Subcutaneous abdominal adipose tissue (tissue), 5 donors: ENCODE results near the gene ITGB5.
"Not testable (repeated sequence)": the region's sequence is repeated elsewhere in the genome, so short reads cannot be mapped to it uniquely, and the experiment has no call there.

Experiments
- H3K27ac ChIP-seq: one replicate; pipeline ENCODE4 v1.7.0; 2013; ENCODE audit warnings: low read depth, mild to moderate bottlenecking, inconsistent platforms, low read length, moderate library complexity
- H3K27me3 ChIP-seq, 5 donors: one replicate each; pipeline ENCODE4 v1.7.0; 2013; ENCODE audit warnings: low read length in 5 of 5, inconsistent platforms in 1 of 5; ENCODE audit not compliant: control insufficient read depth in 5 of 5, insufficient read depth in 4 of 5
- H3K36me3 ChIP-seq, 5 donors: one replicate each; pipeline ENCODE4 v1.7.0; 2013; ENCODE audit warnings: low read length in 5 of 5; ENCODE audit not compliant: control insufficient read depth in 5 of 5, insufficient read depth in 5 of 5
- H3K4me1 ChIP-seq, 5 donors: one replicate each; pipeline ENCODE4 v1.7.0; 2013; ENCODE audit warnings: low read length in 5 of 5, mild to moderate bottlenecking in 3 of 5, moderate library complexity in 1 of 5; ENCODE audit not compliant: control insufficient read depth in 5 of 5, insufficient read depth in 5 of 5
- H3K4me3 ChIP-seq, 5 donors: one replicate each; pipeline ENCODE4 v1.7.0; 2013; ENCODE audit warnings: low read length in 5 of 5, low read depth in 1 of 5
- H3K9ac ChIP-seq, 5 donors: one replicate each; pipeline ENCODE4 v1.7.0; 2013; ENCODE audit warnings: low read length in 5 of 5, mild to moderate bottlenecking in 4 of 5, moderate library complexity in 3 of 5
- H3K9me3 ChIP-seq, 5 donors: one replicate each; pipeline ENCODE4 v1.7.0; 2013; ENCODE audit warnings: low read length in 5 of 5; ENCODE audit not compliant: control insufficient read depth in 5 of 5
- donor health status: healthy.
- donor health status: healthy.
- donor health status: healthy.
- donor health status: healthy.
- donor health status: healthy.

The ITGB5 gene

GRCh38 chr3:124757926-124758325 lies 129.2 kb downstream of the ITGB5 start:
- H3K36me3 ChIP-seq, H3K27ac ChIP-seq, H3K27me3 ChIP-seq, H3K9me3 ChIP-seq, H3K4me3 ChIP-seq, H3K9ac ChIP-seq: not testable (repeated sequence)
- H3K4me1 ChIP-seq, result peaks cover 0 to 21% (median 14%) of the 10 kb centered on the region in 5 donors

DNA sequence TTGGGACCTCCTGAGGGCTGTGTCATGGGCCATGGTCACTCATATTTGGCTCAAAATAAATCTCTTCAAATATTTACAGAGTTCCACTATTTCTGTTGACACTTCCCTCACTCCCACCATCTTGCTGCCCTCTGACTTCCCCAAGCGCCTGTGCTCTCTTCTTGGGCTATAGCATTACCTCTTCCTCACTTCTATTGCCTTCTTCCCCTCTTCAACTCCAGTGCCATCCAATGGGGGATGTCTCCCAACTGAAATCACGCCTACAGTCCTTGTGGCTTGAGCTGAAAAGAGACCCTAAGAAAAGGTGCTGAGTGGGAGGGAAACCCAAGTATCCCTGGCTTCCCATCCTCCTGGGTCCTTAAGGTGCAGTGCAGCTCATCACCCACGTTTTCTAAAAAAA lies 135.1 kb downstream of the ITGB5 start:
- no peak overlapping the region for H3K9ac ChIP-seq
- H3K36me3 ChIP-seq, result peaks cover 0 to 4% (median 3%) of the 10 kb centered on the region in 5 donors
- H3K27ac ChIP-seq, result no peak overlapping the region
- no peak overlapping the region for H3K4me3 ChIP-seq
- H3K4me1 ChIP-seq, result no peaks in the 10 kb centered on the region
- H3K27me3 ChIP-seq, result peaks cover 0 to 3% (median 0%) of the 10 kb centered on the region in 5 donors
- no peaks in the 10 kb centered on the region for H3K9me3 ChIP-seq

DNA sequence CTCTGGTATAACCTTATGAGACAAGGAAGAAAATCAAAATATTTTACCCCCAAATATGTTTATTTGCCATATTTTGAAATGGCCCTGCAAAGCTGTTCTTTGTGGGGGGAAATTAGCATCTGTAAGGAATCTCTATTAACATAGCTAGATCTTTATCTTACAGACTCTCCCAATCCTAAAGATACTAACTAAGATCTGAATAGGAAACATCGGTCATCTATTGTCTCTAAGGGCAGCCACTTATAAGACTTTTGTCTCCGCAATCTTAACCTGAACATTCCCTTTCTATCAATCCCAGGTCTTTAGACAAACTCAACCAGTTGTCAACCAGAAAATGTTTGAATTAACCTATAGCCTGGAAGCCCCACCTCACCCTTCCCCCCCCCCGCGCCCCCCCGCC lies 135.7 kb downstream of the ITGB5 start:
- no peaks in the 10 kb centered on the region for H3K9me3 ChIP-seq
- no peaks in the 10 kb centered on the region for H3K4me1 ChIP-seq
- no peak overlapping the region for H3K9ac ChIP-seq
- H3K36me3 ChIP-seq, result peaks cover 0 to 8% (median 7%) of the 10 kb centered on the region in 5 donors
- H3K27me3 ChIP-seq, result peaks cover 0 to 3% (median 0%) of the 10 kb centered on the region in 5 donors
- H3K4me3 ChIP-seq, result no peak overlapping the region
- H3K27ac ChIP-seq, result no peak overlapping the region

DNA sequence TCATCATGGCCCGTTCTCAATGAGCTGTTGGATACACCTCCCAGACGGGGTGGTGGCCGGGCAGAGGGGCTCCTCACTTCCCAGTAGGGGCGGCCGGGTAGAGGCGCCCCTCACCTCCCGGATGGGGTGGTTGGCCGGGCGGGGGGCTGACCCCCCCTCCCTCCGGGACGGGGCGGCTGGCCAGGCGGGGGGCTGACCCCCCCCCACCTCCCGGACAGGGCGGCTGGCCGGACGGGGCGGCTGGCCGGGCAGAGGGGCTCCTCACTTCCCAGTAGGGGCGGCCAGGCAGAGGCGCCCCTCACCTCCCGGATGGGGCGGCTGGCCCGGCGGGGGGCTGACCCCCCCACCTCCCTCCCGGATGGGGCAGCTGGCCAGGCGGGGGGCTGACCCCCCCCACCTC lies 137.3 kb downstream of the ITGB5 start:
- H3K9ac ChIP-seq, H3K27ac ChIP-seq, H3K4me1 ChIP-seq, H3K9me3 ChIP-seq, H3K4me3 ChIP-seq, H3K27me3 ChIP-seq: not testable (repeated sequence)
- peaks cover 0 to 23% (median 18%) of the 10 kb centered on the region in 5 donors for H3K36me3 ChIP-seq

GRCh38 chr3:124748560-124749198 lies 138.5 kb downstream of the ITGB5 start:
- H3K4me3 ChIP-seq, result no peak overlapping the region

DNA sequence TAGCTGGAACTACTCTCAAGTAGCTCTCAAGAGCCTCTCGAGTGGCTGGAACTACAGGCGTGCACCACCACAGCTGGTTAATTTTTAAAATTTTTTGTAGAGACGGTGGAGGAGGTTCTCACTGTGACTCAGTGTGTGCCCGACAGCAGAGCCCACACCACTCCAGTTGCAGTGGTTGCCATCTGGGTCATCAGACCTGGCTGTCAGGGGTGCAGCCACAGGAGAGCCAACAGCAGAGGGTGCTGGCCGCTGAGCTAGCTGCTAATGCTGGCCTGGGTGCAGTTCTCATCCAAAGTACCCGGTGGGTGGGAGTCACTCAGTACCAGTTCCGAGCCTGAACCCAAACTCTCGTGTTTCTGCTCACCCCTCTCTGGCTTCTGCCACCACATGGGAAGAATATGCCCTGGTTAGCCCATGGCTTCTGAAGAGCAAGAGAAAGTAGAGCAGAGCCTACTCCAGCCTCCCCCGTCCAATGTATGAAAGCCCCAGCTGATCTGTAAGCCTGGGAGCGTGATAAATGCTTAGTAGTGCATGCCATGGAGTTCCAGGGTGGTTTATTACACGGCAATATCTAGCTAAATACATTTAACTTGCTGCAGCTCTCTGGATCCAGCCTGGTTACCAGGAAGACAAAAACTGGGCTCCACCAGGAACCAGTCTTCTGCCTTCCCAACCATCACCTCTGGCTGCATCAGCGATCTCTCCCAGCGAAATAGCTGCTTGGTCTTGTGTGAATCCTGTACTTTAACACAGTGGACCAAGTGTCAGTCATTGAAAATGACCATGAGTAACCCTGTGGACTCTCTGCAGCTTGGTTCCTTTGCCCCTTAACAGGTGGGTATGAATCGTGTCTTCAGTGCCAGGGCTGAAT lies 139.8 kb downstream of the ITGB5 start:
- H3K4me1 ChIP-seq, result no peaks in the 10 kb centered on the region
- H3K9me3 ChIP-seq, result no peaks in the 10 kb centered on the region
- peaks cover 0 to 3% (median 0%) of the 10 kb centered on the region in 5 donors for H3K27me3 ChIP-seq
- H3K36me3 ChIP-seq, result peaks cover 11 to 43% (median 38%) of the 10 kb centered on the region in 5 donors
- no peak overlapping the region for H3K4me3 ChIP-seq
- no peak overlapping the region for H3K9ac ChIP-seq
- H3K27ac ChIP-seq, result no peak overlapping the region

More at GRCh38 chr3:124748560-124749198, 138.5 kb downstream of the ITGB5 start:
- no peak overlapping the region for H3K27ac ChIP-seq
- no peaks in the 10 kb centered on the region for H3K4me1 ChIP-seq
- H3K9me3 ChIP-seq, result no peaks in the 10 kb centered on the region
- H3K9ac ChIP-seq, result no peak overlapping the region
- peaks cover 6 to 35% (median 30%) of the 10 kb centered on the region in 5 donors for H3K36me3 ChIP-seq
- H3K27me3 ChIP-seq, result peaks cover 0 to 3% (median 0%) of the 10 kb centered on the region in 5 donors

- Histone ChIP-seq H3K36me3 (peaks cover 15 to 58% (median 48%) of the 10 kb centered on the region in 5 donors), H3K9ac (no peak overlapping the region), H3K4me1 (no peaks in the 10 kb centered on the region), H3K27me3 (no peaks in the 10 kb centered on the region), H3K4me3 (no peak overlapping the region), H3K9me3 (no peaks in the 10 kb centered on the region), H3K27ac (no peak overlapping the region)
Measured at GRCh38 chr3:124745756-124746155, 141.4 kb downstream of the ITGB5 start.

GRCh38 chr3:124741027-124741426 lies 146.1 kb downstream of the ITGB5 start:
- Histone ChIP-seq H3K27me3 (no peaks in the 10 kb centered on the region), H3K36me3 (peaks cover 33 to 80% (median 69%) of the 10 kb centered on the region in 5 donors), H3K27ac (no peak overlapping the region), H3K4me1 (no peaks in the 10 kb centered on the region), H3K9me3 (no peaks in the 10 kb centered on the region), H3K4me3 (no peak overlapping the region), H3K9ac (no peak overlapping the region)

- H3K4me3 ChIP-seq, result no peak overlapping the region
- H3K9me3 ChIP-seq, result no peaks in the 10 kb centered on the region
- H3K27me3 ChIP-seq, result peaks cover 0 to 4% (median 0%) of the 10 kb centered on the region in 5 donors
- peaks cover 2 to 15% (median 9%) of the 10 kb centered on the region in 5 donors for H3K36me3 ChIP-seq
- H3K9ac ChIP-seq, result no peak overlapping the region
- peaks cover 0 to 28% (median 23%) of the 10 kb centered on the region in 5 donors for H3K4me1 ChIP-seq
- H3K27ac ChIP-seq, result no peak overlapping the region
Measured at GRCh38 chr3:124731760-124732159, 155.4 kb downstream of the ITGB5 start.

GRCh38 chr3:124730941-124731297 lies 156.2 kb downstream of the ITGB5 start:
- Histone ChIP-seq H3K27me3 (peaks cover 0 to 4% (median 0%) of the 10 kb centered on the region in 5 donors), H3K9me3 (no peaks in the 10 kb centered on the region), H3K27ac (no peak overlapping the region), H3K9ac (peak overlapping the region in 4 of 5 donors; percentile 66 to 99 (median 90)), H3K4me3 (peak overlapping the region; percentile 77 to 100 (median 99)), H3K4me1 (peaks cover 0 to 28% (median 23%) of the 10 kb centered on the region in 5 donors), H3K36me3 (peaks cover 0 to 13% (median 7%) of the 10 kb centered on the region in 5 donors)
